Measurements from ENCODE around the gene DUSP14. TPM values are rescaled to one million over a fixed set of nuclear protein-coding genes. Genes with fewer than 3 reads are reported as not detected.
A peak's percentile ranks its signal among the peaks of the same experiment; 100 is the strongest.
"Not testable (repeated sequence)": the region's sequence is repeated elsewhere in the genome, so short reads cannot be mapped to it uniquely, and the experiment has no call there.

The DUSP14 gene
- total RNA-seq, 2 donors from 2014 or later, result 17.0 to 22.8 TPM

DNA sequence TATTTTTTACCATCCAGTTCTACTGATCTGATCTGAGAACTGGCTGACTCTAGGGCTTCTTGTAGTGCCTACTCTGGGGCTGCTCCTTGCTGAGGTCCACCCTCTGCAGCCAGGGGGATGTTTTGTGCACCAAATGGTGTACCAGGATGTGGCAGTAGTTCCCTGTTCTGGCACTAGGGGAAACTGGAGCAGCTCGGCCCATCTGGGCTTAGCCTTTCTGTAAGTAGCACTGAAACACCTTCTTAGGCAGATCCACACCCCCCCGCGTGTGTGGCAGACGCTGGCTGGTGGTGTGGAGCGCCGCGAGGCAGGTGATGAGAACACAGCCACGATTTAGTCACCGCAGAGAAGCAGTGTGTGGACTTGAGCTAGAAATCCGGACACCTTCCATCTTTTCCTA lies 17.0 kb downstream of the DUSP14 start:
- Histone ChIP-seq H3K4me1 (ENCODE audit: control insufficient read depth, insufficient read depth, low read length) (peaks cover 4% of the 10 kb centered on the region), H3K9ac (ENCODE audit: extremely low read depth, low read length, poor library complexity, severe bottlenecking) (no peak overlapping the region), H3K36me3 (ENCODE audit: control insufficient read depth, insufficient read depth, low read length) (peaks cover 12% of the 10 kb centered on the region), H3K27me3 (ENCODE audit: control insufficient read depth, insufficient read depth, low read length, poor library complexity, severe bottlenecking) (no peaks in the 10 kb centered on the region), H3K9me3 (ENCODE audit: control insufficient read depth, low read length) (no peaks in the 10 kb centered on the region), H3K27ac (ENCODE audit: low read depth, low read length) (no peak overlapping the region), H3K4me3 (ENCODE audit: low read length) (no peak overlapping the region)
- no peak overlapping the region for H3K4me3 Mint-ChIP-seq
- DNase-seq, result peak; percentile 94
- peaks cover 11% of the 10 kb centered on the region for H3K4me1 Mint-ChIP-seq
- H3K9me3 Mint-ChIP-seq, result no peaks in the 10 kb centered on the region
- H3K27ac Mint-ChIP-seq, result no peak overlapping the region
- WGBS, 2 experiments (ENCODE audit: insufficient coverage in 1 of 2, insufficient read length in 1 of 2), result 69 to 74% methylated on average over 9 to 10 of the region's 10 CpGs
- TF ChIP-seq, protein P1, sequence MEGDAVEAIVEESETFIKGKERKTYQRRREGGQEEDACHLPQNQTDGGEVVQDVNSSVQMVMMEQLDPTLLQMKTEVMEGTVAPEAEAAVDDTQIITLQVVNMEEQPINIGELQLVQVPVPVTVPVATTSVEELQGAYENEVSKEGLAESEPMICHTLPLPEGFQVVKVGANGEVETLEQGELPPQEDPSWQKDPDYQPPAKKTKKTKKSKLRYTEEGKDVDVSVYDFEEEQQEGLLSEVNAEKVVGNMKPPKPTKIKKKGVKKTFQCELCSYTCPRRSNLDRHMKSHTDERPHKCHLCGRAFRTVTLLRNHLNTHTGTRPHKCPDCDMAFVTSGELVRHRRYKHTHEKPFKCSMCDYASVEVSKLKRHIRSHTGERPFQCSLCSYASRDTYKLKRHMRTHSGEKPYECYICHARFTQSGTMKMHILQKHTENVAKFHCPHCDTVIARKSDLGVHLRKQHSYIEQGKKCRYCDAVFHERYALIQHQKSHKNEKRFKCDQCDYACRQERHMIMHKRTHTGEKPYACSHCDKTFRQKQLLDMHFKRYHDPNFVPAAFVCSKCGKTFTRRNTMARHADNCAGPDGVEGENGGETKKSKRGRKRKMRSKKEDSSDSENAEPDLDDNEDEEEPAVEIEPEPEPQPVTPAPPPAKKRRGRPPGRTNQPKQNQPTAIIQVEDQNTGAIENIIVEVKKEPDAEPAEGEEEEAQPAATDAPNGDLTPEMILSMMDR (conservative IDR thresholded peaks at IDR 0.05), result peak; percentile 83
- no peaks in the 10 kb centered on the region for H3K27me3 Mint-ChIP-seq (ENCODE audit: insufficient read depth)
- H3K36me3 Mint-ChIP-seq (ENCODE audit: low read depth), result peaks cover 10% of the 10 kb centered on the region

DNA sequence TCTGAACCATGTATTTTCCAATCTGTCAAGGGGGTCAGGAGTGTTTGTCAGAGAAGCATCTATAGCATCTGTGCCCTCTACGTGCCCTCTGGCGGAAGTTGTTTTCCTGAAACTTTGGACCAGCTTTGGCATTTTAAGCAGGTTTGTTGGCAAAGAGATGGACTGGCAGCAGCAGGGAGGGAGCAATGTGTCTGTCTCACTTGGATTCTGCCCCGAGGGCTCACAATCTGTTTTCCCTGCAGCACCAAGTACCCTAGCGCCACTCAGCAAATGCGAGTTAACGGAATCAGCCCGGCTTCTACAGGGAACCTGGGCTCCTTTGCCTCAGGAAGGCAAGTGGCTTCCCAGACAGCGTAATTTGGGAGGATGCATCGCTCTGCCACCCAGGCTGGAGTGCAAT lies 17.4 kb downstream of the DUSP14 start:
- H3K36me3 ChIP-seq (ENCODE audit: control insufficient read depth, insufficient read depth, low read length), result peaks cover 15% of the 10 kb centered on the region
- no peak overlapping the region for H3K4me3 Mint-ChIP-seq
- DNase-seq, result peak; percentile 52
- no peak overlapping the region for H3K27ac Mint-ChIP-seq
- TF ChIP-seq, protein P1 (conservative IDR thresholded peaks at IDR 0.05), result no peak
- WGBS, 2 experiments (ENCODE audit: insufficient coverage in 1 of 2, insufficient read length in 1 of 2), result 91 to 99% methylated on average over 9 of the region's 9 CpGs
- no peaks in the 10 kb centered on the region for H3K9me3 Mint-ChIP-seq
- H3K27me3 ChIP-seq (ENCODE audit: control insufficient read depth, insufficient read depth, low read length, poor library complexity, severe bottlenecking), result no peaks in the 10 kb centered on the region
- no peaks in the 10 kb centered on the region for H3K4me1 ChIP-seq (ENCODE audit: control insufficient read depth, insufficient read depth, low read length)
- no peak overlapping the region for H3K4me3 ChIP-seq (ENCODE audit: low read length)
- no peaks in the 10 kb centered on the region for H3K9me3 ChIP-seq (ENCODE audit: control insufficient read depth, low read length)
- peaks cover 13% of the 10 kb centered on the region for H3K36me3 Mint-ChIP-seq (ENCODE audit: low read depth)
- peaks cover 6% of the 10 kb centered on the region for H3K4me1 Mint-ChIP-seq
- H3K27me3 Mint-ChIP-seq (ENCODE audit: insufficient read depth), result no peaks in the 10 kb centered on the region
- no peak overlapping the region for H3K27ac ChIP-seq (ENCODE audit: low read depth, low read length)
- H3K9ac ChIP-seq (ENCODE audit: extremely low read depth, low read length, poor library complexity, severe bottlenecking), result no peak overlapping the region

DNA sequence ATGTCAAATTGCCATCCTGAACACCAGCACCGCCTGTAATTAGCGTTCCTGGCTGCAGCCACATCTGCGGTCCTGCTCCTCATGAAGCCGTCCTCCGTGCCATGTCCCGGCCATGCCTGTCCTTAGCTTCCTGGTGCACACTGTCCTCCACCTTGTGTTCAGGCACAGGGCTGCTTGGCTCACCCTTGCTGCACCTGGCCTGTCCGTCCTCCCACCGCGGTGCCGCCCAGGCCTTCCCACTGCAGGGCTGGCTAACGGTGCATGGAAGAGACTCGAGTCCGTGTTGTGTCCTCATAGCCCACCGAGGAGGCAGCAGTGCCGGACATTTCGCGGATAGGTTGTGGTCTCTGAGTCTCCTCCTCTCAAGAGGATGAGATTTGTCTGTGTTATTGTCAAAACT lies 20.4 kb downstream of the DUSP14 start:
- peak; percentile 61 for DNase-seq
- peaks cover 31% of the 10 kb centered on the region for H3K36me3 Mint-ChIP-seq (ENCODE audit: low read depth)
- H3K27me3 ChIP-seq (ENCODE audit: control insufficient read depth, insufficient read depth, low read length, poor library complexity, severe bottlenecking), result no peaks in the 10 kb centered on the region
- H3K36me3 ChIP-seq (ENCODE audit: control insufficient read depth, insufficient read depth, low read length), result peaks cover 37% of the 10 kb centered on the region
- no peak overlapping the region for H3K9ac ChIP-seq (ENCODE audit: extremely low read depth, low read length, poor library complexity, severe bottlenecking)
- H3K4me3 ChIP-seq (ENCODE audit: low read length), result no peak overlapping the region
- no peaks in the 10 kb centered on the region for H3K27me3 Mint-ChIP-seq (ENCODE audit: insufficient read depth)
- H3K4me1 Mint-ChIP-seq, result peaks cover 16% of the 10 kb centered on the region
- no peak overlapping the region for H3K27ac ChIP-seq (ENCODE audit: low read depth, low read length)
- H3K4me1 ChIP-seq (ENCODE audit: control insufficient read depth, insufficient read depth, low read length), result peaks cover 9% of the 10 kb centered on the region
- H3K9me3 ChIP-seq (ENCODE audit: control insufficient read depth, low read length), result no peaks in the 10 kb centered on the region
- H3K27ac Mint-ChIP-seq, result no peak overlapping the region
- no peaks in the 10 kb centered on the region for H3K9me3 Mint-ChIP-seq
- TF ChIP-seq, protein P1 (conservative IDR thresholded peaks at IDR 0.05), result no peak
- 96 to 98% methylated on average over 6 to 17 of the region's 17 CpGs for WGBS, 2 experiments (ENCODE audit: insufficient coverage in 1 of 2, insufficient read length in 1 of 2)
- H3K4me3 Mint-ChIP-seq, result no peak overlapping the region

DNA sequence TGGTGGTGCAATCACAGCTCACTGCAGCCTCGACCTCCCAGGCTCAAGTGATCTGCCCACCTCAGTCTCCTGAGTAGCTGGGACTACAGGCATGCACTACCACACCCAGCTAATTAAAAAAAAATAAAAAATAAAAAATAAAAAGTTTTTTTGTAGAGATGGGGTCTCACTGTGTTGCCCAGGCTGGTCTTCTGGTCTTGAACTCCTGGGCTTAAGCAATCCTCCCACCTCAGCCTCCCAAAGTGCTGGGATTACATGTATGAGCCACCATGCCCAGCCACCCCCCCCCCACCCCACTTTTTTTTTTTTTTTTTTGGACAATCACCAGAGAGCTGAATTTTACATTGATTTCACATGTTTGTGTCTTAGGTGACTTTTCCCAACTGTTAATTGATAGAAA lies 22.0 kb downstream of the DUSP14 start:
- H3K4me3 Mint-ChIP-seq; H3K4me3 ChIP-seq (ENCODE audit: low read length); H3K27ac ChIP-seq (ENCODE audit: low read depth, low read length); H3K9me3 Mint-ChIP-seq; DNase-seq; H3K27me3 ChIP-seq (ENCODE audit: control insufficient read depth, insufficient read depth, low read length, poor library complexity, severe bottlenecking); H3K9me3 ChIP-seq (ENCODE audit: control insufficient read depth, low read length); H3K27me3 Mint-ChIP-seq (ENCODE audit: insufficient read depth); H3K9ac ChIP-seq (ENCODE audit: extremely low read depth, low read length, poor library complexity, severe bottlenecking); H3K27ac Mint-ChIP-seq: not testable (repeated sequence)
- Mint-ChIP-seq H3K36me3 (ENCODE audit: low read depth) (peaks cover 35% of the 10 kb centered on the region), H3K4me1 (peaks cover 26% of the 10 kb centered on the region)
- Histone ChIP-seq H3K36me3 (ENCODE audit: control insufficient read depth, insufficient read depth, low read length) (peaks cover 44% of the 10 kb centered on the region), H3K4me1 (ENCODE audit: control insufficient read depth, insufficient read depth, low read length) (peaks cover 14% of the 10 kb centered on the region)
- 93% methylated on average over 1 of the region's 1 CpG; no CpG with 5 or more reads in 1 of the 2 experiments for WGBS, 2 experiments (ENCODE audit: insufficient coverage in 1 of 2, insufficient read length in 1 of 2)

Measured in endodermal cell (in vitro differentiated cells).